RWPE2 (cell line): ENCODE measurements around the gene DHDDS.

ENCODE experiments used
- ATAC-seq: fragments of 200-7000 bp; cut with Tn5 transposase; 3 replicates; pipeline ENCODE4 v1.9.1; 2021; ENCODE audit warnings: low read depth
- DNase-seq: peaks from one replicate; pipeline ENCODE4 v3.0.0-alpha.2; 2020; ENCODE audit warnings: low spot score
- H3K27ac ChIP-seq: fragments of 450-650 bp; 2 replicates; pipeline ENCODE4 v1.5.1; 2017; ENCODE audit warnings: mild to moderate bottlenecking; ENCODE audit not compliant: poor library complexity, severe bottlenecking
- H3K27me3 ChIP-seq: fragments of 250-450 bp; sonication (Bioruptor Pico); 2 replicates; pipeline ENCODE4 v1.5.1; 2021; ENCODE audit warnings: mild to moderate bottlenecking, moderate library complexity; ENCODE audit not compliant: insufficient read depth, poor library complexity, severe bottlenecking
- H3K36me3 ChIP-seq: fragments of 250-450 bp; sonication (Bioruptor Pico); 2 replicates; pipeline ENCODE4 v1.5.1; 2020; ENCODE audit warnings: low read depth, mild to moderate bottlenecking, moderate library complexity
- H3K4me1 ChIP-seq: fragments of 250-450 bp; sonication (Bioruptor Pico); 2 replicates; pipeline ENCODE4 v1.5.1; 2021; ENCODE audit warnings: mild to moderate bottlenecking, moderate library complexity; ENCODE audit not compliant: insufficient read depth, poor library complexity, severe bottlenecking
- H3K4me3 ChIP-seq: fragments of 250-450 bp; sonication (Bioruptor Pico); 2 replicates; pipeline ENCODE4 v1.5.1; 2021; ENCODE audit warnings: mild to moderate bottlenecking, moderate library complexity; ENCODE audit not compliant: severe bottlenecking
- H3K9me3 ChIP-seq: fragments of 250-450 bp; sonication (Bioruptor Pico); 2 replicates; pipeline ENCODE4 v1.5.1; 2021; ENCODE audit warnings: mild to moderate bottlenecking, moderate library complexity; ENCODE audit not compliant: severe bottlenecking
- CTCF ChIP-seq: fragments of 450-650 bp; IDR thresholded peaks from one replicate; pipeline ENCODE4 v1.5.1; 2017; ENCODE audit warnings: mild to moderate bottlenecking, moderate library complexity; ENCODE audit not compliant: poor library complexity, severe bottlenecking

DHDDS gene

GRCh38 chr1:26403656-26404055 is 28.5 kb upstream of the DHDDS start:
- H3K4me3 ChIP-seq = no peak overlapping the region
- no peak for DNase-seq
- H3K4me1 ChIP-seq = peaks cover 27% of the 10 kb centered on the region
- no peak for TF ChIP-seq CTCF
- peak overlapping the region; percentile 43 for H3K27ac ChIP-seq
- no peak for ATAC-seq
- H3K36me3 ChIP-seq = no peaks in the 10 kb centered on the region
- peaks cover 3% of the 10 kb centered on the region for H3K27me3 ChIP-seq
- H3K9me3 ChIP-seq = no peaks in the 10 kb centered on the region

- H3K9me3 ChIP-seq = no peaks in the 10 kb centered on the region
- no peak for TF ChIP-seq CTCF
- H3K27ac ChIP-seq = peak overlapping the region; percentile 43
- peak; percentile 66 for ATAC-seq
- H3K27me3 ChIP-seq = peaks cover 13% of the 10 kb centered on the region
- no peak overlapping the region for H3K4me3 ChIP-seq
- H3K36me3 ChIP-seq = no peaks in the 10 kb centered on the region
- peaks cover 27% of the 10 kb centered on the region for H3K4me1 ChIP-seq
- DNase-seq = no peak
Observed at GRCh38 chr1:26404641-26405040, 27.5 kb upstream of the DHDDS start.

- DNase-seq (no peak), ATAC-seq (peak; percentile 59)
- H3K36me3 ChIP-seq = no peaks in the 10 kb centered on the region
- H3K27me3 ChIP-seq = peaks cover 16% of the 10 kb centered on the region
- H3K9me3 ChIP-seq = no peaks in the 10 kb centered on the region
- H3K4me3 ChIP-seq = no peak overlapping the region
- H3K27ac ChIP-seq = peak overlapping the region; percentile 43
- TF ChIP-seq CTCF = no peak
- H3K4me1 ChIP-seq = peaks cover 27% of the 10 kb centered on the region
Observed at GRCh38 chr1:26405281-26405915, 26.7 kb upstream of the DHDDS start.

GRCh38 chr1:26408604-26409003 is 23.5 kb upstream of the DHDDS start:
- no peak for TF ChIP-seq CTCF
- ATAC-seq (peak; percentile 68), DNase-seq (no peak)
- Histone ChIP-seq H3K9me3 (no peaks in the 10 kb centered on the region), H3K4me1 (peaks cover 15% of the 10 kb centered on the region), H3K4me3 (no peak overlapping the region), H3K36me3 (no peaks in the 10 kb centered on the region), H3K27ac (no peak overlapping the region), H3K27me3 (peaks cover 46% of the 10 kb centered on the region)

- H3K4me1 ChIP-seq = peaks cover 14% of the 10 kb centered on the region
- DNase-seq (no peak), ATAC-seq (no peak)
- no peak overlapping the region for H3K4me3 ChIP-seq
- no peaks in the 10 kb centered on the region for H3K36me3 ChIP-seq
- TF ChIP-seq CTCF = no peak
- no peaks in the 10 kb centered on the region for H3K9me3 ChIP-seq
- H3K27ac ChIP-seq = no peak overlapping the region
- peaks cover 51% of the 10 kb centered on the region for H3K27me3 ChIP-seq
Observed at GRCh38 chr1:26409191-26409807, 22.8 kb upstream of the DHDDS start.
